Kidney epithelial cell (primary cell): ENCODE measurements around the gene TMSB4X. TPM values are rescaled to one million over a fixed set of nuclear protein-coding genes. Genes with fewer than 3 reads are reported as not detected.
"Not testable (repeated sequence)": the region's sequence is repeated elsewhere in the genome, so short reads cannot be mapped to it uniquely, and the experiment has no call there.

Source experiments
- DNase-seq: peaks from one replicate; pipeline ENCODE4 v3.0.0-alpha.2; 2010; ENCODE audit warnings: low read depth
- H3K27me3 ChIP-seq: 2 replicates; pipeline ENCODE4 v1.6.0; 2011; ENCODE audit warnings: low read length; ENCODE audit not compliant: control insufficient read depth, insufficient read depth
- H3K36me3 ChIP-seq: 2 replicates; pipeline ENCODE4 v1.5.1; 2011; ENCODE audit warnings: low read length; ENCODE audit not compliant: control insufficient read depth, insufficient read depth
- H3K4me3 ChIP-seq: 2 replicates; pipeline ENCODE4 v1.5.1; 2011; ENCODE audit warnings: low read depth, mild to moderate bottlenecking, control low read depth, low read length
- CTCF ChIP-seq: IDR thresholded peaks from 2 replicates; pipeline ENCODE4 v1.5.1; 2011; ENCODE audit warnings: mild to moderate bottlenecking, moderate library complexity, low read length, control low read depth, inconsistent platforms; ENCODE audit not compliant: insufficient read depth, poor library complexity, severe bottlenecking
- total RNA-seq: library from RNA; depleted of rRNA; stranded (reverse); fragments of >200 nt; gene quantifications from 2 replicates; pipeline ENCODE4 v1.2.3, GENCODE V29; 2015

The TMSB4X gene
- total RNA-seq, 1 donor from 2014 or later = 3,601 TPM

GRCh38 chrX:12978205-12979025, 3.5 kb downstream of the TMSB4X start:
- Histone ChIP-seq H3K27me3 (no peaks in the 10 kb centered on the region), H3K4me3 (peak overlapping the region; percentile 1), H3K36me3 (no peaks in the 10 kb centered on the region)
- no peak for DNase-seq
- TF ChIP-seq CTCF = no peak

GRCh38 chrX:12979026-12979607, 4.2 kb downstream of the TMSB4X start:
- no peak overlapping the region for H3K4me3 ChIP-seq
- no peak for DNase-seq
- no peak for TF ChIP-seq CTCF
- H3K27me3 ChIP-seq = no peaks in the 10 kb centered on the region
- H3K36me3 ChIP-seq = no peaks in the 10 kb centered on the region

GRCh38 chrX:12979616-12980015, 4.7 kb downstream of the TMSB4X start:
- DNase-seq = no peak
- Histone ChIP-seq H3K36me3 (no peaks in the 10 kb centered on the region), H3K27me3 (no peaks in the 10 kb centered on the region), H3K4me3 (no peak overlapping the region)
- no peak for TF ChIP-seq CTCF

- not testable (repeated sequence) for H3K36me3 ChIP-seq, H3K4me3 ChIP-seq, DNase-seq, H3K27me3 ChIP-seq
These were observed 5.1 kb downstream of the TMSB4X start for GRCh38 chrX:12980039-12980438.

- H3K36me3 ChIP-seq = no peaks in the 10 kb centered on the region
- DNase-seq = no peak
- no peaks in the 10 kb centered on the region for H3K27me3 ChIP-seq
- no peak overlapping the region for H3K4me3 ChIP-seq
- TF ChIP-seq CTCF = no peak
These were observed 7.0 kb downstream of the TMSB4X start for GRCh38 chrX:12981880-12982279.

- Histone ChIP-seq H3K4me3 (no peak overlapping the region), H3K27me3 (no peaks in the 10 kb centered on the region), H3K36me3 (no peaks in the 10 kb centered on the region)
- TF ChIP-seq CTCF = no peak
- no peak for DNase-seq
These were observed 9.9 kb downstream of the TMSB4X start for GRCh38 chrX:12984603-12985319.
